Endothelial cell of umbilical vein (primary cell): ENCODE measurements around the gene PTOV1.

ENCODE experiments used
- CTCF ChIP-seq, 2 donors: IDR thresholded peaks; 1 replicate in 1 of 2; 2 replicates in 1 of 2; pipeline ENCODE4 v1.5.1; 2011; ENCODE audit warnings: low read length in 2 of 2, mild to moderate bottlenecking in 2 of 2, moderate library complexity in 2 of 2, control low read depth in 1 of 2, inconsistent platforms in 1 of 2, low read depth in 1 of 2; ENCODE audit not compliant: insufficient read depth in 1 of 2; ENCODE audit errors: extremely low read depth in 1 of 2
- EZH2 ChIP-seq: IDR thresholded peaks from 2 replicates; pipeline ENCODE4 v1.6.1; 2012; ENCODE audit warnings: borderline replicate concordance, low read depth, mild to moderate bottlenecking, moderate library complexity, low read length, inconsistent platforms; ENCODE audit not compliant: severe bottlenecking
- JUN ChIP-seq: IDR thresholded peaks from 2 replicates; pipeline ENCODE4 v1.6.1; 2011; ENCODE audit warnings: borderline replicate concordance, low read depth; ENCODE audit not compliant: insufficient read length, insufficient read depth
- MYC ChIP-seq: IDR thresholded peaks from one replicate; pipeline ENCODE4 v1.6.1; 2011; ENCODE audit warnings: mild to moderate bottlenecking, low read depth, low read length

- no peak for TF ChIP-seq CTCF (IDR thresholded peaks at IDR 0.05; ENCODE audit: extremely low read depth in 1 of 2, insufficient read depth in 1 of 2, low read depth in 1 of 2, low read length in 2 of 2)
- TF ChIP-seq JUN, result no peak
- TF ChIP-seq EZH2, result no peak
- TF ChIP-seq MYC, result no peak
These were observed 32.1 kb upstream of the PTOV1 start for GRCh38 chr19:49818649-49819370.
